ENCODE results near the gene ELP4.

DNA sequence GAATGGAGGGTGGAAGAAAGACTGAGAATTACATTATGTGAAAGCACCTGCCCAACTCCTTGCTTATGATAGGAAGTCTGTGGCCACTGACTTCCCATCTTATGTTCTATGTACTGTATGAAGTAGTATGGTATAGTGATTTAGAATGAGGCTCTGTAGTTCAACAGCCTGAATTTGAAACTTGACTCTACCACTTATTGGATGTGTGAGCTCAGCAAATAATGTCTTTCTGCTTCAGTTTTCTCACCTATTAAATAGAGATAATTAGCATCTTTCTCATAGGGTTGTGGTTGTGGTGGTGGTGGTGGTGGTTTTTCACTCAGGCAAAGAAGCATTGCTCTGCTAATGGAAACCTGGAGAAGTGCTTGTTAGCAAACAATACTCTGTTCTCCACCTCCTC, 180.0 kb downstream of the ELP4 start:
- no peak for TF ChIP-seq CTCF (IDR thresholded peaks at IDR 0.05)
- no peak for TF ChIP-seq POLR2A (IDR thresholded peaks at IDR 0.05)
